ENCODE results near the gene SCAMP3. TPM values are rescaled to one million over a fixed set of nuclear protein-coding genes. Genes with fewer than 3 reads are reported as not detected.
"Not testable (repeated sequence)": the region's sequence is repeated elsewhere in the genome, so short reads cannot be mapped to it uniquely, and the experiment has no call there.

Gene SCAMP3
- polyA plus RNA-seq, 1 donor (not counting 4 experiments of a cell fraction or from before 2014, with no cell fraction given) = 72.1 TPM

DNA sequence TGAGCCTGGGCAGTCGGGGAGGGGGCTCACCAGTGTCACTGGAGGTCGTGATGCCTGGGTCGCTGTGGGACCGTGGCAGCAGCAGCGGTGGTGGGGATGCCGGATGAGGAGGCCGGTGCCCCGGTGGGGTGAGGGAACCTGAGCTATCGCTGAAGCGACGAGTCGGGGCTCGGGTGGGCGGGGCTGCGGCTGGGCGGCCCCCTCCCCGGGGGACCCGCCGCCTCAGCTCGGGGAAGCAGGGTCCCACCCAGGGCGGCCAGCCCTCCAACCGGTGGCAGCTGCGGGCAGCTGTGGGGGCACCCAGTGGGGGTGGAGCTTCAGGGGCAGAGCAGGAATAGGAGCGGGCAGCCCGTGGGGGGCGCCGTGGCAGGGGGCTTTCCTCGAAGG lies 11.9 kb downstream of the SCAMP3 start:
- no peak overlapping the region for H3K9ac ChIP-seq (ENCODE audit: control insufficient read depth, extremely low read depth, insufficient read depth, low read length)

DNA sequence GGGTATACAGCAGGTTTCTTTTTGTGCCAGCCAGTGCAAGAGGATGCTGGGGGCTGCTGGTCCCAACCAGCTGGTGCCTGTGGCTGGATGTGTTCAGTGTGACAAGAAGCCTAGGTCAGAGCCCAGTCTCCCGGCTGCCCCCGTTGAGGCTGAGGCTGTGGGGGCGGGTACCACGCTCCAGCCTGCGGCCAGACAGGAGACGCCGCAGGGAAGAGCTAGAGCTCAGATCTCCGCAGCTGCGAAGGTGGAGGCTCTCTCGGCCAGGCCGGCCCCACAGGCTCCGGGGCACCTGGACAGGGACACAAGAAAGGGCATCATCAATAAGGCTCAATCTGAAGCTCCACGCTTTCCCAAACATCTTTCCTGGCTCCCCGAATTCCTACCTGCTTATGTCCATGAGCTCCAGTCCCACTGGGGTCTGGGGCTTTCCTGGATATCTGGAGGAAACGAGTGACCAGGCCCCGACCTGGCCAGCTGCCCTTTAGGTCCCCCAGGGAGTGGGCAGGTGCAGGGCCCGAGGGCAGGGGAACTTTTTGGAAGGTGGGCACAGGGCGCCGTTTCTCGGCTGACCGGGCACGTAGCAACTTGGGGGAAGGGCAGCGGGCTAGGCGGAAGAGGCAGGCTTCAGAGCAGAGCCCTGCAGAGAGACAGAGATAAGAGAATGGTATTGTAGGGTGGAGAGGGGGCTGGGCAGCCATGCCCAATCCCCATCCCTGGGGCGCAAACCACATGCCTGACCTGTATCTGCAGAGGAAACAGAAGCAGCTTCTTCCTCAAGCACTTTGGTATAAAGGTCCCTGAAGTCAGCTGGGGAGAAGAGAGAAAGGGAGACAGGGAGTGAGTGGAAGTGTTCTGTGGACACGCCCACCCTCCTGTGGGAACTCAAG lies 14.2 kb downstream of the SCAMP3 start:
- H3K36me3 ChIP-seq (ENCODE audit: control insufficient read depth in 2 of 2, extremely low read depth in 1 of 2, insufficient read depth in 2 of 2, low read length in 2 of 2) = peaks cover 11 to 19% of the 10 kb centered on the region in 2 experiments
- no peaks in the 10 kb centered on the region for H3K79me2 ChIP-seq (ENCODE audit: control insufficient read depth, insufficient read depth, low read length)
- no peak overlapping the region for H3K4me2 ChIP-seq (ENCODE audit: control insufficient read depth, extremely low read depth, insufficient read depth, low read depth, low read length)
- H3K9ac ChIP-seq (ENCODE audit: control insufficient read depth, extremely low read depth, insufficient read depth, low read length) = no peak overlapping the region
- no peak overlapping the region for H2AFZ ChIP-seq (ENCODE audit: control insufficient read depth, low read length)
- no peak for FAIRE-seq
- TF ChIP-seq, protein P1, sequence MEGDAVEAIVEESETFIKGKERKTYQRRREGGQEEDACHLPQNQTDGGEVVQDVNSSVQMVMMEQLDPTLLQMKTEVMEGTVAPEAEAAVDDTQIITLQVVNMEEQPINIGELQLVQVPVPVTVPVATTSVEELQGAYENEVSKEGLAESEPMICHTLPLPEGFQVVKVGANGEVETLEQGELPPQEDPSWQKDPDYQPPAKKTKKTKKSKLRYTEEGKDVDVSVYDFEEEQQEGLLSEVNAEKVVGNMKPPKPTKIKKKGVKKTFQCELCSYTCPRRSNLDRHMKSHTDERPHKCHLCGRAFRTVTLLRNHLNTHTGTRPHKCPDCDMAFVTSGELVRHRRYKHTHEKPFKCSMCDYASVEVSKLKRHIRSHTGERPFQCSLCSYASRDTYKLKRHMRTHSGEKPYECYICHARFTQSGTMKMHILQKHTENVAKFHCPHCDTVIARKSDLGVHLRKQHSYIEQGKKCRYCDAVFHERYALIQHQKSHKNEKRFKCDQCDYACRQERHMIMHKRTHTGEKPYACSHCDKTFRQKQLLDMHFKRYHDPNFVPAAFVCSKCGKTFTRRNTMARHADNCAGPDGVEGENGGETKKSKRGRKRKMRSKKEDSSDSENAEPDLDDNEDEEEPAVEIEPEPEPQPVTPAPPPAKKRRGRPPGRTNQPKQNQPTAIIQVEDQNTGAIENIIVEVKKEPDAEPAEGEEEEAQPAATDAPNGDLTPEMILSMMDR (optimal IDR thresholded peaks at IDR 0.05 in 1 of 3, IDR thresholded peaks at IDR 0.05 in 1 of 3, conservative IDR thresholded peaks at IDR 0.05 in 1 of 3; ENCODE audit: extremely low read depth in 1 of 3, insufficient read depth in 2 of 3, low read length in 3 of 3) = no peak
- TF ChIP-seq EZH2 (IDR thresholded peaks at IDR 0.05; ENCODE audit: low read length) = no peak
- no peak overlapping the region for H3K27ac ChIP-seq (ENCODE audit: control insufficient read depth, insufficient read depth, low read length)
- H3K4me1 ChIP-seq (ENCODE audit: control insufficient read depth, extremely low read depth, insufficient read depth, low read length) = peaks cover 14% of the 10 kb centered on the region
- no peaks in the 10 kb centered on the region for H3K9me3 ChIP-seq (ENCODE audit: control insufficient read depth, low read depth, low read length)
- no peaks in the 10 kb centered on the region for H3K27me3 ChIP-seq (ENCODE audit: control insufficient read depth, extremely low read depth, insufficient read depth, low read length)
- dilution Hi-C loops (cut with MboI; ENCODE audit: extremely low pct_ligation_motif_present, low sequenced_read_pairs) = no loop called here
- DNase-seq (ENCODE audit: low read depth, low spot score) = no peak
- H3K4me3 ChIP-seq (ENCODE audit: control insufficient read depth in 2 of 3, extremely low read depth in 1 of 3, insufficient read depth in 2 of 3, low read depth in 1 of 3, low read length in 3 of 3) = no peak overlapping the region
- no peaks in the 10 kb centered on the region for H3K9me1 ChIP-seq (ENCODE audit: control insufficient read depth, extremely low read depth, insufficient read depth, low read length)
- H4K20me1 ChIP-seq (ENCODE audit: control insufficient read depth, extremely low read depth, insufficient read depth, low read length) = no peaks in the 10 kb centered on the region

More for the DNA sequence above, 11.9 kb downstream of the SCAMP3 start:
- H3K27ac ChIP-seq (ENCODE audit: control insufficient read depth, insufficient read depth, low read length) = no peak overlapping the region
- no peak for DNase-seq (ENCODE audit: low read depth, low spot score)
- H2AFZ ChIP-seq (ENCODE audit: control insufficient read depth, low read length) = no peak overlapping the region
- no peaks in the 10 kb centered on the region for H3K9me1 ChIP-seq (ENCODE audit: control insufficient read depth, extremely low read depth, insufficient read depth, low read length)
- H3K36me3 ChIP-seq (ENCODE audit: control insufficient read depth in 2 of 2, extremely low read depth in 1 of 2, insufficient read depth in 2 of 2, low read length in 2 of 2) = peaks cover 11 to 19% of the 10 kb centered on the region in 2 experiments
- peaks cover 13% of the 10 kb centered on the region for H3K79me2 ChIP-seq (ENCODE audit: control insufficient read depth, insufficient read depth, low read length)
- H3K27me3 ChIP-seq (ENCODE audit: control insufficient read depth, extremely low read depth, insufficient read depth, low read length) = no peaks in the 10 kb centered on the region
- no peaks in the 10 kb centered on the region for H3K9me3 ChIP-seq (ENCODE audit: control insufficient read depth, low read depth, low read length)
- no peak for FAIRE-seq
- H4K20me1 ChIP-seq (ENCODE audit: control insufficient read depth, extremely low read depth, insufficient read depth, low read length) = no peaks in the 10 kb centered on the region
- no peak overlapping the region for H3K4me2 ChIP-seq (ENCODE audit: control insufficient read depth, extremely low read depth, insufficient read depth, low read depth, low read length)
- H3K4me1 ChIP-seq (ENCODE audit: control insufficient read depth, extremely low read depth, insufficient read depth, low read length) = peaks cover 12% of the 10 kb centered on the region
- no peak for TF ChIP-seq EZH2 (IDR thresholded peaks at IDR 0.05; ENCODE audit: low read length)
- TF ChIP-seq, protein P1 (optimal IDR thresholded peaks at IDR 0.05 in 1 of 3, IDR thresholded peaks at IDR 0.05 in 1 of 3, conservative IDR thresholded peaks at IDR 0.05 in 1 of 3; ENCODE audit: extremely low read depth in 1 of 3, insufficient read depth in 2 of 3, low read length in 3 of 3) = no peak
- dilution Hi-C loops (cut with MboI; ENCODE audit: extremely low pct_ligation_motif_present, low sequenced_read_pairs) = no loop called here
- no peak overlapping the region for H3K4me3 ChIP-seq (ENCODE audit: control insufficient read depth in 2 of 3, extremely low read depth in 1 of 3, insufficient read depth in 2 of 3, low read depth in 1 of 3, low read length in 3 of 3)

DNA sequence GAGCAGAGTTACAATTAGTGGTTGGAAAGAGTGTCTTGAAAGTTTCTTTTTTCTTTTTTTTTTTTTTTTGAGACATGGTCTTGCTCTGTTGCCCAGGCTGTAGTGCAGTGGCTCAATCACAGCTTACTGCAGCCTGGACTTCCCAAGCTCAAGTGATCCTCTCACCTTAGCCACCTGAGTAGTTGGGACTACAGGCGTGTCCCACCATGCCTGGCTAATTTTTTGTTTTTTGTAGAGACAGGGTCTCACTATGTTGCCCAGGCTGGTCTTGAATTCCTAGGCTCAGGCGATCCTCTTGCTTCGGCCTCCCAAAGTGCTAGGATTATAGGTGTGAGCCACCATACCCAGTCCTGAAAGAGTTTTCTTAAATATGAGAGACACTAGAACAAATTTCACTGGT lies 15.4 kb downstream of the SCAMP3 start:
- H3K9ac ChIP-seq (ENCODE audit: control insufficient read depth, extremely low read depth, insufficient read depth, low read length); H3K27me3 ChIP-seq (ENCODE audit: control insufficient read depth, extremely low read depth, insufficient read depth, low read length); H3K9me3 ChIP-seq (ENCODE audit: control insufficient read depth, low read depth, low read length); H4K20me1 ChIP-seq (ENCODE audit: control insufficient read depth, extremely low read depth, insufficient read depth, low read length); H3K27ac ChIP-seq (ENCODE audit: control insufficient read depth, insufficient read depth, low read length); H3K4me2 ChIP-seq (ENCODE audit: control insufficient read depth, extremely low read depth, insufficient read depth, low read depth, low read length); DNase-seq (ENCODE audit: low read depth, low spot score); H3K79me2 ChIP-seq (ENCODE audit: control insufficient read depth, insufficient read depth, low read length); FAIRE-seq; H3K4me3 ChIP-seq (ENCODE audit: control insufficient read depth in 2 of 3, extremely low read depth in 1 of 3, insufficient read depth in 2 of 3, low read depth in 1 of 3, low read length in 3 of 3); dilution Hi-C loops (cut with MboI; ENCODE audit: extremely low pct_ligation_motif_present, low sequenced_read_pairs); H3K9me1 ChIP-seq (ENCODE audit: control insufficient read depth, extremely low read depth, insufficient read depth, low read length); H2AFZ ChIP-seq (ENCODE audit: control insufficient read depth, low read length): not testable (repeated sequence)
- Histone ChIP-seq H3K36me3 (ENCODE audit: control insufficient read depth in 2 of 2, extremely low read depth in 1 of 2, insufficient read depth in 2 of 2, low read length in 2 of 2) (peaks cover 11 to 18% of the 10 kb centered on the region in 2 experiments), H3K4me1 (ENCODE audit: control insufficient read depth, extremely low read depth, insufficient read depth, low read length) (peaks cover 15% of the 10 kb centered on the region)

Measured in keratinocyte (primary cell).